SU-DHL-6 (cell line): Measurements from ENCODE around the gene CBFA2T3.

ENCODE experiments used
- CTCF ChIP-seq: fragments of 200-600 bp; sonication (generic); IDR thresholded peaks from one replicate; pipeline ENCODE4 v1.5.1; 2017; ENCODE audit warnings: antibody characterized with exemption, mild to moderate bottlenecking, low read length, moderate library complexity; ENCODE audit not compliant: insufficient read depth, poor library complexity, severe bottlenecking
- EZH2phosphoT487 ChIP-seq: fragments of 200-600 bp; sonication (generic), shearing (Covaris generic); conservative IDR thresholded peaks from 2 replicates; pipeline ENCODE4 v1.6.1; 2018; ENCODE audit warnings: mild to moderate bottlenecking, antibody characterized with exemption, low read length, moderate library complexity, mixed read lengths

GRCh38 chr16:88830258-88830657, 146.7 kb downstream of the CBFA2T3 start:
- TF ChIP-seq CTCF (no peak), EZH2phosphoT487 (no peak)
